DOHH2 (cell line): ENCODE data around the gene MEOX1.

Source experiments
- H3F3A ChIP-seq: fragments of 200-600 bp; sonication (generic), shearing (Covaris generic); 2 replicates; pipeline ENCODE4 v1.6.0; 2016; ENCODE audit warnings: antibody characterized with exemption, mild to moderate bottlenecking; ENCODE audit not compliant: control insufficient read depth, insufficient read depth
- H3K27ac ChIP-seq: fragments of 200-600 bp; sonication (generic); 2 replicates; pipeline ENCODE4 v1.5.1; 2014; ENCODE audit warnings: low read depth, mild to moderate bottlenecking, low read length, moderate library complexity
- H3K27me3 ChIP-seq: fragments of 200-600 bp; sonication (generic); 2 replicates; pipeline ENCODE4 v1.6.1; 2014; ENCODE audit warnings: mild to moderate bottlenecking, low read length, mixed read lengths; ENCODE audit not compliant: control insufficient read depth
- H3K36me3 ChIP-seq: fragments of 200-600 bp; sonication (generic); 2 replicates; pipeline ENCODE4 v1.6.1; 2014; ENCODE audit warnings: mild to moderate bottlenecking, low read length, moderate library complexity, mixed read lengths; ENCODE audit not compliant: control insufficient read depth
- H3K4me1 ChIP-seq: fragments of 200-600 bp; sonication (generic); 2 replicates; pipeline ENCODE4 v1.6.1; 2014; ENCODE audit warnings: mild to moderate bottlenecking, low read length, mixed read lengths; ENCODE audit not compliant: control insufficient read depth
- H3K4me2 ChIP-seq: fragments of 200-600 bp; sonication (generic); 2 replicates; pipeline ENCODE4 v1.6.0; 2014; ENCODE audit warnings: mild to moderate bottlenecking, low read length, moderate library complexity
- H3K4me3 ChIP-seq: fragments of 200-600 bp; sonication (generic); 2 replicates; pipeline ENCODE4 v1.5.1; 2014; ENCODE audit warnings: mild to moderate bottlenecking, low read length, mixed read lengths
- H3K79me2 ChIP-seq: fragments of 200-600 bp; sonication (generic); 2 replicates; pipeline ENCODE4 v1.6.1; 2014; ENCODE audit warnings: mild to moderate bottlenecking, low read length, mixed read lengths; ENCODE audit not compliant: control insufficient read depth
- H3K9me2 ChIP-seq: fragments of 200-600 bp; sonication (generic); replicated peaks from 2 replicates; pipeline ENCODE4 v1.6.1; 2014; ENCODE audit warnings: mild to moderate bottlenecking, low read length, mixed read lengths; ENCODE audit not compliant: control insufficient read depth
- H3K9me3 ChIP-seq: fragments of 200-600 bp; sonication (generic); 2 replicates; pipeline ENCODE4 v1.6.1; 2014; ENCODE audit warnings: antibody characterized with exemption, low read length, mixed read lengths; ENCODE audit not compliant: control insufficient read depth, insufficient read depth
- H4K20me1 ChIP-seq: fragments of 200-600 bp; sonication (generic); 2 replicates; pipeline ENCODE4 v1.6.0; 2014; ENCODE audit warnings: low read depth, mild to moderate bottlenecking, antibody characterized with exemption, low read length, moderate library complexity; ENCODE audit not compliant: control insufficient read depth, insufficient read depth
- EZH2phosphoT487 ChIP-seq: fragments of 200-600 bp; sonication (generic); IDR thresholded peaks from 2 replicates; pipeline ENCODE4 v1.6.1; 2017; ENCODE audit warnings: borderline replicate concordance, mild to moderate bottlenecking, antibody characterized with exemption, low read length, moderate library complexity, mixed read lengths
- TF ChIP-seq, protein P1 (sequence below): fragments of 200-600 bp; sonication (generic); IDR thresholded peaks from one replicate; pipeline ENCODE4 v1.5.1; 2014; ENCODE audit warnings: antibody characterized with exemption, mild to moderate bottlenecking, low read depth, low read length; ENCODE audit not compliant: poor library complexity, severe bottlenecking

MEOX1 gene

DNA sequence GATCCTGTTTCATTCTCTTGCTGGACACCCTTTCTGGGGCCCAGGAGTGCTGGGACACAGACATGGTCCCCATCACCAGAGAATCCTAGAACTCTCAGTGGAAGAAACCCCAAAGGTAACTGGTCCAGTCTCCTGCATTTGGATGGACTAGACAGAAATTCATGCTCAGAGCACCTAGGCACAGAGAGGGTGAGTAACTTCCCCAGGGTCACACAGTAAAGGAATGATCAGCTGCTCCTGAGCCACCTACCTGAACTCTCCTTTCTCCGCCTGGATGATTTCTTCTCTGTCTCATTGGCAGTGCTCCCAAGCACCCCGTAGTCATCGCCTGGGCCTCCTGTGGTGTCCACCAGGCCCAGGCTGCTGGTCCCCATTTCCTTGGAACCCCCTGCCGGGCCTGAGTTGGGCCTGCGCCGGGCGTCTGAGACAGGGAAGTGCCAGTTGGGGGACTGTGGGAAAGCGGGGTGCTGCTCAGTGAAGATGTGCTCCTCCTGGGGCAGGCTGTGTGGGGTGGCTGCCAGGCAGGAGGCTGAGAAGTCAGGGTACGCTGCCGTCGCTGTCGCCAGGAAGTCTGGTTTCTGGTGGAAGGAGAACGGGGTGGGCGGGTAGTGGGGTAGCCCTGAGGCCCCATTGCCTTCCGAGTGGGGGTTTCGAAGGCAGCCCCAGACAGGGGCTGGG lies 767 bp downstream of the MEOX1 start:
- Histone ChIP-seq H3F3A (0 out of 2 replicates have a peak, but pooled peaks cover 2% of the 10 kb centered on the region), H3K4me2 (no peak overlapping the region), H3K36me3 (no peaks in the 10 kb centered on the region), H4K20me1 (no peaks in the 10 kb centered on the region), H3K9me2 (no peaks in the 10 kb centered on the region), H3K79me2 (no peaks in the 10 kb centered on the region), H3K27ac (no peak overlapping the region), H3K27me3 (peaks cover 8% of the 10 kb centered on the region), H3K4me3 (no peak overlapping the region), H3K9me3 (no peaks in the 10 kb centered on the region), H3K4me1 (peaks cover 8% of the 10 kb centered on the region)
- TF ChIP-seq, protein P1, sequence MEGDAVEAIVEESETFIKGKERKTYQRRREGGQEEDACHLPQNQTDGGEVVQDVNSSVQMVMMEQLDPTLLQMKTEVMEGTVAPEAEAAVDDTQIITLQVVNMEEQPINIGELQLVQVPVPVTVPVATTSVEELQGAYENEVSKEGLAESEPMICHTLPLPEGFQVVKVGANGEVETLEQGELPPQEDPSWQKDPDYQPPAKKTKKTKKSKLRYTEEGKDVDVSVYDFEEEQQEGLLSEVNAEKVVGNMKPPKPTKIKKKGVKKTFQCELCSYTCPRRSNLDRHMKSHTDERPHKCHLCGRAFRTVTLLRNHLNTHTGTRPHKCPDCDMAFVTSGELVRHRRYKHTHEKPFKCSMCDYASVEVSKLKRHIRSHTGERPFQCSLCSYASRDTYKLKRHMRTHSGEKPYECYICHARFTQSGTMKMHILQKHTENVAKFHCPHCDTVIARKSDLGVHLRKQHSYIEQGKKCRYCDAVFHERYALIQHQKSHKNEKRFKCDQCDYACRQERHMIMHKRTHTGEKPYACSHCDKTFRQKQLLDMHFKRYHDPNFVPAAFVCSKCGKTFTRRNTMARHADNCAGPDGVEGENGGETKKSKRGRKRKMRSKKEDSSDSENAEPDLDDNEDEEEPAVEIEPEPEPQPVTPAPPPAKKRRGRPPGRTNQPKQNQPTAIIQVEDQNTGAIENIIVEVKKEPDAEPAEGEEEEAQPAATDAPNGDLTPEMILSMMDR: no peak
- no peak for TF ChIP-seq EZH2phosphoT487

DNA sequence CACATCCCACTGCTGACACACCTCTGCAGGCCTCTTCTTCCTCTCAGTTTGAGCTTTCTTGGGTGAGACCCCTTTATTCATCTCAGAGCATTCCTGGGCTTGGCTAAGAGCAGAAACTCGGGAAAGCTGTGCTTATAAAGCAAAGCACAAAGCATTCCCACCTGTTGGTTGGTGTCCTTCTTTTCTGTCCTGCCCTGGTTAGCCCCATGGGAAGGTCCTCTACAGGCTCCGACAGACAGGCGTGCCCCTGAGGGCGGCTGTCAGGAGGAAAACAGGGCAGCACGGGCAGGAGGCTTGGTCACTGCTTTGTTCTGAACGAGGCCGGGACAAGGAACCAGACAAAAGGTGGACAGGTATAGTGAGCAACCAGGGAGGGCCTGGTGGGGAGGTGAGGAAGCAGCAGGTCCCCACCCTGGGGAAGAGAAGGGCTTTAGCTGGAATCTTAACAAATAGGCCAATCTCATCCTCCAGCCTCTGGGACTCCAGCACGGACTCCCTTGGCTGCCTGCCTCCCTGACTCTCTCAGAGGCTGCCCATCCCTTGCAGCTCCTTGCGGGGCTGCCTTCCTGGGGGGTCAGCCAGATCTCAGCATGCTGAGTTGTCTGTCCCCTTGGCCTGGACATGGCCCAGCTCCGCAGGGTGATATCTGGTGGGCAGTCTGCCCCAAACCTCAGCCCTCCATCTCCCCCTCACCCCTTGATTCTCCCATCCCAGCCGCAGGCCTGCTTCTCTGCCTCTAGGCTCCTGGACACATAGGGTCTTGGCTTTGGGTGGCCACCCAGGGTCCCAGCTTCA lies 1.7 kb downstream of the MEOX1 start:
- Histone ChIP-seq H3K9me3 (no peaks in the 10 kb centered on the region), H3K36me3 (no peaks in the 10 kb centered on the region), H3K27ac (no peak overlapping the region), H3K4me3 (no peak overlapping the region), H4K20me1 (no peaks in the 10 kb centered on the region), H3K79me2 (no peaks in the 10 kb centered on the region), H3K9me2 (no peaks in the 10 kb centered on the region), H3F3A (0 out of 2 replicates have a peak, but pooled peaks cover 3% of the 10 kb centered on the region), H3K4me1 (peaks cover 12% of the 10 kb centered on the region), H3K4me2 (no peak overlapping the region), H3K27me3 (peaks cover 8% of the 10 kb centered on the region)
- TF ChIP-seq, protein P1: no peak
- TF ChIP-seq EZH2phosphoT487: no peak

DNA sequence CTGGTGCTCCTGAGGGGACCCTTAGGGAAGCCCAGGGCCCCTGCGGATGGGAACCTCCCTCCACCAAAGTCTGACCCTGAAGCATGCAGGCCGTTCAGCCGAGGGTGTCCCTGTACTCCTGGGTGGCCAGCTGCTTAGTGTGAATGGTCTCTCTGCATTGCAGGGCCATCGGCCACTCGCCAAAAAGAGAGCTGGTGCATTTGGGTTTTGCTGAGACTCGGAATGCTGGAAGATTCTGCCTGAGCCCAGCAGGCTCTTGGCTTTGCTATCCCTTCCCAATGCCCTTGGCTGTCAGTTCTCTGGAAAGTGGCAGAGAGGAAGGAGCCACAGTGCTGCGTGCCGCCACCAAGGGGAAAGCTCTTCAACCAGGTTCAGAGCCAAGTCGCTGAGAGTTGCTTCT lies 2.8 kb downstream of the MEOX1 start:
- Histone ChIP-seq H3K36me3 (no peaks in the 10 kb centered on the region), H3F3A (0 out of 2 replicates have a peak, but pooled peaks cover 3% of the 10 kb centered on the region), H3K27me3 (peaks cover 8% of the 10 kb centered on the region), H3K4me3 (no peak overlapping the region), H3K9me3 (no peaks in the 10 kb centered on the region), H3K4me2 (no peak overlapping the region), H3K9me2 (no peaks in the 10 kb centered on the region), H4K20me1 (no peaks in the 10 kb centered on the region), H3K79me2 (no peaks in the 10 kb centered on the region), H3K27ac (no peak overlapping the region), H3K4me1 (peaks cover 12% of the 10 kb centered on the region)
- TF ChIP-seq EZH2phosphoT487: no peak
